SK-N-MC (cell line): ENCODE measurements around the gene SLC13A4.
"Not testable (repeated sequence)": the region's sequence is repeated elsewhere in the genome, so short reads cannot be mapped to it uniquely, and the experiment has no call there.

ENCODE experiments used
- DNase-seq: peaks from one replicate; pipeline ENCODE4 v3.0.0-alpha.2; 2011; ENCODE audit warnings: low read depth, low spot score
- H3K27ac ChIP-seq: fragments of 200-600 bp; sonication (generic); 2 replicates; pipeline ENCODE4 v1.5.1; 2016; ENCODE audit warnings: mixed run types
- H3K36me3 ChIP-seq: fragments of 200-600 bp; sonication (generic); 2 replicates; pipeline ENCODE4 v1.6.1; 2017; ENCODE audit warnings: antibody characterized with exemption, low read length, mixed read lengths; ENCODE audit not compliant: insufficient read depth
- H3K4me3 ChIP-seq: fragments of 200-600 bp; sonication (generic); 2 replicates; pipeline ENCODE4 v1.5.1; 2016
- H3K9ac ChIP-seq: fragments of 200-600 bp; sonication (generic); 2 replicates; pipeline ENCODE4 v1.8.0; 2017; ENCODE audit warnings: mixed run types, mixed read lengths; ENCODE audit not compliant: insufficient read length
- H3K9me3 ChIP-seq: fragments of 200-600 bp; sonication (generic); 2 replicates; pipeline ENCODE4 v1.6.1; 2017; ENCODE audit warnings: low read depth, mild to moderate bottlenecking, antibody characterized with exemption, low read length, moderate library complexity, mixed read lengths
- EZH2 ChIP-seq: fragments of 200-600 bp; sonication (generic); IDR thresholded peaks from one replicate; pipeline ENCODE4 v1.6.1; 2017; ENCODE audit warnings: antibody characterized with exemption
- FOXP2 ChIP-seq: optimal IDR thresholded peaks from 2 replicates; pipeline ENCODE3; 2011; ENCODE audit warnings: mild to moderate bottlenecking, moderate library complexity; ENCODE audit not compliant: insufficient read depth; ENCODE audit errors: extremely low read length, control extremely low read depth
- POLR2AphosphoS5 ChIP-seq: IDR thresholded peaks from 2 replicates; pipeline ENCODE4 v1.6.1; 2012; ENCODE audit warnings: mild to moderate bottlenecking, low read depth, low read length, borderline replicate concordance

SLC13A4 gene

GRCh38 chr7:135743907-135744731 is 16.1 kb upstream of the SLC13A4 start:
- Histone ChIP-seq H3K9me3 (no peaks in the 10 kb centered on the region), H3K27ac (no peak overlapping the region), H3K9ac (no peak overlapping the region), H3K4me3 (no peak overlapping the region), H3K36me3 (no peaks in the 10 kb centered on the region)
- TF ChIP-seq POLR2AphosphoS5: no peak
- no peak for TF ChIP-seq EZH2
- no peak for TF ChIP-seq FOXP2
- DNase-seq: no peak

DNA sequence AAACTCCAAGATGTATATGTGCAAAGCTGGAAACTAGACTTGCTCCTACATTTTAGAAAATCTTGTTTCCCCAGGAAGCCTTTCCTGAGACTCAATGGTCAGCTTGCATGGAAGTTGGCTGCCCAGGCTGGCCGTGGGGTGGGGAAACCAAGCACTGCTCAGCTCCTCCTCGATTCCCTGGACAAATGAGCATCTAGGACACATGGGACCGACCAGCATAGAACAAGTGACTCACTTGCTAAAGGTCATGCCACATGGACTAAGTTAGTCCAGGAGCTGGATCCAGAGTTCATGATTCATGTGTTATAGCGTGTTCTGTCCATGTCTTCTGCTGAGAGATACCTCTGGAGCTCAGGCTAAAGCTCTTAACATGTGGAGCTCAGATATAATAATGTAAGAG is 14.4 kb upstream of the SLC13A4 start:
- Histone ChIP-seq H3K36me3 (no peaks in the 10 kb centered on the region), H3K27ac (no peak overlapping the region), H3K9ac (no peak overlapping the region), H3K9me3 (no peaks in the 10 kb centered on the region), H3K4me3 (no peak overlapping the region)
- no peak for DNase-seq
- TF ChIP-seq POLR2AphosphoS5 (no peak), EZH2 (no peak), FOXP2 (no peak)

DNA sequence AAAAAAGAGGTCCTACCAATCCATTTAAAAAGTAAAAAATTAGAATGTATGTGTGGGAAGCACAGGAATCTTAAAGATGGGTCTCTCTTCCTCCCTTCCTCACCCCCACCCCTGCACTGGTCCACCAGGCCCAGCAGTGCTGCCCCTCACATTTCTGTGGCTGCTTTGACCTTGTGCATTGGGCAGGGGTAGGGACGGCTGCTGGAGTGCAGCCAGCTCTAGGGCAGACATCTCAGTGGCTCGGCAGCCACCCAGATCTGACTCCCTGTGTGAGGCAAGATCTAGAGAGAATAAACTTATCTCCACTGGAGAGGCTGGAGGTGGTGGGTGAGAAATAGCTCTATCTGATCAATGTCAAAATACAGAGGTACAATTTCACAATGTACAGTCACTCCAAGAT is 13.9 kb upstream of the SLC13A4 start:
- DNase-seq: no peak
- TF ChIP-seq FOXP2: no peak
- no peak for TF ChIP-seq EZH2
- no peak for TF ChIP-seq POLR2AphosphoS5
- Histone ChIP-seq H3K9ac (no peak overlapping the region), H3K4me3 (no peak overlapping the region), H3K27ac (no peak overlapping the region), H3K9me3 (no peaks in the 10 kb centered on the region), H3K36me3 (no peaks in the 10 kb centered on the region)

DNA sequence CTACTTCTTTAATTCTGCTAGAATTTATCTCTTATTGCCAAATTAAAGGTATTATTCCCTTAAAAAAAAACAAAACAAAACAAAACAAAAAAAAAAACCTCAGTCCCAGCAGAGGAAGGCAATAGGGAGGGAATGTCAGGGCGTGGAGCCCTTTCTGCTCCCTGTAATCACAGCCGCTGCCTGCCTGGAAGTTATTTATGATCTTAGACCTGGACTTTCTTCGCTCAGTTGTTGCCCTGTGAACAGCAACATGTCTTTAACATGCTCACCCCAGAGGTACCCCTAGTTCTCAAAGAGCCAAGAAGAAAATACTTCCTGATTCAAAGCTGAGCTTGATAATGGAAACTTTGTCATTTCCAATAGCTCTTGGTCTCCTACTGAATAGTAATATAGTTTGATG is 12.9 kb upstream of the SLC13A4 start:
- no peak for DNase-seq
- Histone ChIP-seq H3K36me3 (no peaks in the 10 kb centered on the region), H3K9me3 (no peaks in the 10 kb centered on the region), H3K4me3 (no peak overlapping the region), H3K27ac (no peak overlapping the region), H3K9ac (no peak overlapping the region)
- TF ChIP-seq FOXP2 (no peak), POLR2AphosphoS5 (no peak), EZH2 (no peak)

DNA sequence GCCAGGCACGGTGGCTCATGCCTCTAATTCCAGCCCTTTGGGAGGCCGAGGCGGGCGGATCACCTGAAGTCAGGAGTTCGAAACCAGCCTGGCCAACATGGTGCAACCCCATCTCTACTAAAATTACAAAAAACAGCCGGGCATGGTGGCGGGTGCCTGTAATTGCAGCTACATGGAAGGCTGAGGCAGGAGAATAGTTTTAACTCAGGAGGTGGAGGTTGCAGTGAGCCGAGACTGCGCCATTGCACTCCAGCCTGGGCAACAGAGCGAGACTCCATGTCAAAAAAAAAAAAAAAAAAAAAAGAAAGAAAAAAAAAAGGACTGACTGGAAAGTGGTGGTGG is 9.3 kb upstream of the SLC13A4 start:
- H3K9ac ChIP-seq, H3K36me3 ChIP-seq, H3K27ac ChIP-seq, H3K4me3 ChIP-seq, DNase-seq, H3K9me3 ChIP-seq: not testable (repeated sequence)

DNA sequence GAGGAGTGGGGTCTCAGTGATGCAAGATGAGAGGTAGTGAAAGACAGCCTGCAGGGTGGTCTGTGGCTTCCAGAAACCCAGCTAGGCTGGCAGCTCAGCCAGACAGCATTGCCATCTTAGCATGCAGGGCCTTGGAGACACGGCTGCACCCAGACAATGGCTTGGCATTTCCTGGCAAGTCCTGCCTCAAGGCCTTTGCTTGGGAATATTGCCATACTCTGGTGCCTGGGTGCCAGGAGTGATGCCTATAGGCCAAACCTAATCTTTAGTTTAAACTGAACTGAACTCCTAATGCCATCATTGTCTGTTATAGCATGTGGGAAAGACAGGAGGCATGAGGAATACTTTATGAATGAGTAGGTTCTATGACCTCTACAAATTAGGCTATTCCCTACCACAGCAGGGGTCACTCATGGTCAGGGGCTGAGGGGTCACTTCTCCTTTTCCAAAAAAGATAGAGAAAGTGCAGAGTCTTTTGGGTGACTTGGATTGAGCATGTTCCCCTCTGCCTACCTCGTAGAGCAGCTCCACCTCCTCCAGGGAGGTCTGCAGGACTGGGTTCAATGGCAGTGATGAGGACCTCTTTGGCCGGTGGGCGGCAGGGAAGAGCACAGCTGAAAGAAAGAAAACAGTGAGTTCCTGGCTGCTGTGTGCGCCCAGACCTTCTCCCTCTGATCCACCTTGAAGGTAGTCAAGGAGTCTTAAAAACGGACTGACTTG is 8.8 kb upstream of the SLC13A4 start:
- H3K4me3 ChIP-seq: no peak overlapping the region
- H3K36me3 ChIP-seq: no peaks in the 10 kb centered on the region
- H3K9ac ChIP-seq: no peak overlapping the region
- TF ChIP-seq POLR2AphosphoS5 (no peak), EZH2 (no peak), FOXP2 (no peak)
- DNase-seq: no peak
- H3K27ac ChIP-seq: no peak overlapping the region
- no peaks in the 10 kb centered on the region for H3K9me3 ChIP-seq

GRCh38 chr7:135734343-135734689 is 6.3 kb upstream of the SLC13A4 start:
- H3K27ac ChIP-seq: no peak overlapping the region
- H3K9ac ChIP-seq: no peak overlapping the region
- TF ChIP-seq EZH2 (no peak), FOXP2 (no peak), POLR2AphosphoS5 (no peak)
- DNase-seq: no peak
- no peak overlapping the region for H3K4me3 ChIP-seq
- no peaks in the 10 kb centered on the region for H3K9me3 ChIP-seq
- H3K36me3 ChIP-seq: no peaks in the 10 kb centered on the region

- TF ChIP-seq FOXP2 (no peak), EZH2 (no peak), POLR2AphosphoS5 (no peak)
These were observed 5.8 kb upstream of the SLC13A4 start for GRCh38 chr7:135733603-135734342.

DNA sequence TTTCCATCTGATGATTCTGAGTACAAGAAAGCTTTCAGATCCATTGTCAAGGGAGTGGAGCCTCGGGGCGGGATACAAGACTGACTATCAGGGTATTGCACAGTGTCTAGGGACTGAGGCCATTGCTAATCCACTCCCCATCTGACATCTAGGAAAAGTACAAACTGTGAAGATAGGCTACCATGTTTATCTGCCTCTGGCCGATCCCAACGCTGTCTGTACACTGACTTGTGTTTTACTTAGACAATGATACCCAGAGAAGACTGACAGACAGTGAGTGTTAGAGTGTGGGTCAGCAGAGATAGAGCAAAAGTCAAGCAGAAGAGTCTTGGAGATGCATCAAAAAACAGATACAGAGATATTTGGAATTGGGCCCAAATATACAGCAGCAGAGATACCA is 3.1 kb upstream of the SLC13A4 start:
- no peaks in the 10 kb centered on the region for H3K36me3 ChIP-seq
- H3K27ac ChIP-seq: no peak overlapping the region
- no peak for TF ChIP-seq EZH2
- H3K9me3 ChIP-seq: no peaks in the 10 kb centered on the region
- H3K4me3 ChIP-seq: no peak overlapping the region
- no peak overlapping the region for H3K9ac ChIP-seq
- DNase-seq: no peak

More at GRCh38 chr7:135733603-135734342, 5.8 kb upstream of the SLC13A4 start:
- H3K9me3 ChIP-seq: no peaks in the 10 kb centered on the region
- no peak for DNase-seq
- no peak overlapping the region for H3K27ac ChIP-seq
- H3K4me3 ChIP-seq: no peak overlapping the region
- no peaks in the 10 kb centered on the region for H3K36me3 ChIP-seq
- H3K9ac ChIP-seq: no peak overlapping the region
